DOHH2 (cell line): ENCODE measurements around the gene MDFIC.

Experiments used
- CTCF ChIP-seq: fragments of 200-600 bp; sonication (generic); IDR thresholded peaks from one replicate; pipeline ENCODE4 v1.5.1; 2014; ENCODE audit warnings: antibody characterized with exemption, mild to moderate bottlenecking, low read depth, low read length; ENCODE audit not compliant: poor library complexity, severe bottlenecking
- EZH2phosphoT487 ChIP-seq: fragments of 200-600 bp; sonication (generic); IDR thresholded peaks from 2 replicates; pipeline ENCODE4 v1.6.1; 2017; ENCODE audit warnings: borderline replicate concordance, mild to moderate bottlenecking, antibody characterized with exemption, low read length, moderate library complexity, mixed read lengths

- no peak for TF ChIP-seq CTCF
- TF ChIP-seq EZH2phosphoT487 = no peak
These were observed 102.4 kb downstream of the MDFIC start for GRCh38 chr7:115024276-115024675.
